TTC549 (cell line): Measurements from ENCODE around the gene EHHADH.
"Not testable (repeated sequence)": the region's sequence is repeated elsewhere in the genome, so short reads cannot be mapped to it uniquely, and the experiment has no call there.

Experiments
- FAIRE-seq: peaks from 2 replicates; lab custom pipeline; 2012; peaks lifted over from hg19 to GRCh38; lab: Jason Lieb, UNC

Gene EHHADH

GRCh38 chr3:185253645-185254410, at the start of gene EHHADH:
Gene EHHADH, minus strand, starts transcription at chr3:185254049. Its CDS starts 27 bp downstream, at chr3:185254022.
- FAIRE-seq = no peak

DNA sequence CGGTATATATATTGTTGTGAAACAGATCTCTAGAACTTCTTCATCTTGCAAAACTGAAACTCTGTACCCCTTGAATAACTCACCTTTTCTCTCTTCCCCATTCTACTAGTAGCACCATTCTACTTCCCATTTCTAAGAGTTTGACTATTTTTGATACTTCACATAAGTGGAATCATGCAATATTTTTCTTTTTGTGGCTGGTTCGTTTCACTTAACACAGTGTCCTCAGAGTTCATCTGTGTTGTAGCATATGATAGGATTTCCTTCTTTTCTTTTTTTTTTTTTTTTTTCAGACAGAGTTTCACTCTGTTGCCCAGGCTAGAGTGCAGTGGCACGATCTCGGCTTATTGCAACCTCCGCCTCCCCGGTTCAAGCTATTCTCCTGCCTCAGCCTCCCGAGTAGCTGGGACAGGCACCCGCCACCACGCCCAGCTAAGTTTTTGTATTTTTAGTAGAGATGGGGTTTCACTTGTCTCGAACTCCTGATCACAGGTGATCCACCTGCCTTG, 46.1 kb upstream of the EHHADH start:
- not testable (repeated sequence) for FAIRE-seq

DNA sequence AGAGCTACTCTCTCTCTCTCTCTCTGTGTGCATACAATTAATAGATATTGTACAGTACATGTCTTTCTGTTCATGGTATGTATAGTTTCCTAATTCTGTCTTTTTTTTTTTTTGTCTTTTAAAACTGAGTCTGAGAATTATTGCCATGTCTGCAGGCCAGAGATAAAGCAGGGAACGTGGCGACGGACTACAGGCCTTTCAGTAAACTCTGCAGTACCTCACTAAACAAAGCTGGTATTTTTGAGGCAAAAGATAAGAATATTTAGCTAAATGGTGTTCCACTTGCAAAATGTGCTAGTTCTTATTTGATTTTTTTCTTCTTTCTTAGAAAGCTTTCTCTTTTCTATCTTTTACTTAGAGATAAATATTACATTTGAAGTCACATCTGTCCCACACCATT, 44.0 kb upstream of the EHHADH start:
- no peak for FAIRE-seq

- FAIRE-seq = no peak
Observed at GRCh38 chr3:185292238-185292637, 38.4 kb upstream of the EHHADH start.

DNA sequence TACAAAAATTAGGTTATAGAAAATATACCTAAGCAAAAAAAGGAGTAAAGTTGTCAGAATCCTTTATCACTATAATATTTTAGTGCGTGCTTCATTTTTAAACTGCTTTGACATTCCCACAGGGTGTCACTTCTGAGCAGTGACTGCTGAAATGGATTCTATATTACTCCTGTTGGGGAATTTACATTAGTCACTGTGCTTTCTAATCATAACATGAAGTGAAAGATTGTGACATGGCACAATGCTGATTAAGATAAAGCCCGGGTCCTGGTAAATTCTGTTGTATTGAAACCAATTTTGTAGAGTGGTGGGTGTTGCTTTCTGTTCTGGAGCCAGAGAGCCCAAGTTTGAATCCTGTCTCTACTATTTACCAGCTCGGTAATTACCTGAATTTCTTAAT, 36.4 kb upstream of the EHHADH start:
- FAIRE-seq = no peak

- FAIRE-seq = no peak
Observed at GRCh38 chr3:185283374-185283935, 29.6 kb upstream of the EHHADH start.

DNA sequence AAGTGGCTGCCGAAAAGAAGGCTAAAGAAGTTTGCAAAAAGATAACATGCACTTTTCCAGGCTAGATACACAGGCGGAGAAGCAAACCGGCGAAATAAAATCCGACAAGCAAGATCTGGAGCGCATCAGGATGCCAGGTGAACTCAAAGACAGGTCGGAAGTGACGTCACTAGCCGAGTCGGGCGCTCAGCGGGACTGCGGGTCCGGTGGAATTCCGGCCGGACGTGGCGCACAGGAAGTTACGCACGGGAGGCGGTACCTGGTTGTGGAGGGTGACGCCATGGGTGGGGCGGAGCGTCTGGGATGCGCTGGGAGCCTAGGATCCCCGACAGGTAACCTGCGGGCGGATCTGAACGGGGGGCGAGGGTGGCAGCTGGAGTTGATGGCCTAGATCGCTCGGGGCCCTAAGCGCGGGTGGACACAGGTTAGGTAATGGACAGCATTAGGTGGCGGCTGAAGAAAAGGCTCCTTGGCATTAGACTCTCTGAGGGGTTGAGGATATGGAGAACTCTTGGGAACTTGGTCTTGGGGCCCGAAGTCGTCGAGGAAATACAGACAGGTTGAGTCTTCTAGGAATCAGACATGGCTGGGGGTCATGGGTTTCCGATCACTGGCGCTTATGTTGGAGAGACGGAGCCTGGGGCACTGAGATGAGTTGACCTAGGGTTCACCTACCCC, 29.0 kb upstream of the EHHADH start:
- no peak for FAIRE-seq

DNA sequence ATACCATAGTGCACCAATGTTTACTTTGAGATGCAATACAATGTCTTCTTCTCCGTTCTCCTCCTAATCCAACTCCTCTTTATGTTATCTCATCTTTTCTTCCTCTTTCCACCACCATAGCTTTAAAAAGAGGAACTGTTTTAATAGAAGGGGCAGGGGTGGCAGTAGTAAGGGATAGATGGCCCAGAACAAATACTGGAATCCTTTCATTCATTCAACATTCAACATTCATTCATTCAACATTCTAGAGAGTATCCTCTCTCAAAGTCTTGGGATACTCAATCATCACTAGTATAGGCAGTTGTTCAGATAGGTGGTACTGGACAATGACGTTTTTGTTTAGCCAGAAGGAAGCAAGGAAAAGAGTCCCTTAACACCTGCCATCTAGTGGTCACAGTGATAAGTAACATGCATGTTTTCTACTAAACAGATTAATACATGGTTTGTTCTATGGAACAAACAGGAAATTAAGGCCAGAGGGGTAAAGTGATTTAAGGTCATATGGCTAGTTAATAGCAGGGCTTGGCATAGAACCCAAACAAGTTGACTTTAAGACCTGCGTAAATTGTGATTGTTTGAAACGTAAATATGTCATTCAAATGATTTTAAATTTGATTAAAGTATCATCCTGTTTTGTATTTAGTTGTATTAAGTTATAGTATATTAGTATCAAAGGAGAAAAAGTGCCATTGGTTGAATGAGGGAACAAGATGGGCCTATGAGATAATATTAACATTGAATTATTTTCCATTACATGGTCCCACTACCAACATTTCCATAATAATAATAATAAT, 26.9 kb upstream of the EHHADH start:
- FAIRE-seq = peak; percentile 50

- no peak for FAIRE-seq
Observed at GRCh38 chr3:185279587-185280138, 25.8 kb upstream of the EHHADH start.

GRCh38 chr3:185276415-185276814, 22.6 kb upstream of the EHHADH start:
- FAIRE-seq = no peak

DNA sequence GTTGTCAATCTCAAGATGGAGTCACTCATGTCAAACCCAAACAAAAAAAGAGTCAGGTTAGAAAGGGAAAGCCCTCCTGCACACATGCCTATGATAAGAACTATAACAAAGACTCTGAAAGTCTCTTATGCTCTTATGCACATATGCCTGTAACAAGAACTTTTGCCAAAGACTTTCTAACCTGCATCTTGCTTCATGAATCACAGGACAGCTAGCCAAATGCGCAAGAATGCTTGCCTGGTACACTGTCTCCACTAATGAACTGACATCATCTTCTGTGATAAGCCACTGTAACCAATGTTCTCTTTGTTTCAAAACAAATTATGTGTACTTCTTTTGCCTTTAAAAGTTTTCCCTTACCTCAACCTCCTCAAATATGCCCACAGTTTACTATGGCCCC, 18.2 kb upstream of the EHHADH start:
- no peak for FAIRE-seq

DNA sequence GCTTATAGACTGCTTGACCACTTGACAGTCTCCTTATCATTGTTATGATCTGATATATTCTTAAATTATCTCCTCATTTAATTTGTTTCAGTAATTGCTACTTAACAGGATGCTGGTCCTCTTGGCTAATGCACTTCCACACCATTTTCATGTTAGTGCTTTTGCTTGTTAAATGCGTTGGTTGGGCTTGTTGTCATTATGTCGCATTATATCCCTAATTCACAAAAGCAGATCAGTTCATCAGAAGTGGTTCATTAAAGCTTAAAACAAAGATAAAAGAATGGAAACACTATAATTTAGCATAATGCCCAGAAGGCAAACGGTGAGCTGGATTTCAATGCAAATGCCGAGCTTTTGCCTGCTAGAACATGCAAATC, 17.1 kb upstream of the EHHADH start:
- no peak for FAIRE-seq

GRCh38 chr3:185270262-185270955, 16.6 kb upstream of the EHHADH start:
- no peak for FAIRE-seq

GRCh38 chr3:185268194-185268962, 14.5 kb upstream of the EHHADH start:
- FAIRE-seq = no peak

DNA sequence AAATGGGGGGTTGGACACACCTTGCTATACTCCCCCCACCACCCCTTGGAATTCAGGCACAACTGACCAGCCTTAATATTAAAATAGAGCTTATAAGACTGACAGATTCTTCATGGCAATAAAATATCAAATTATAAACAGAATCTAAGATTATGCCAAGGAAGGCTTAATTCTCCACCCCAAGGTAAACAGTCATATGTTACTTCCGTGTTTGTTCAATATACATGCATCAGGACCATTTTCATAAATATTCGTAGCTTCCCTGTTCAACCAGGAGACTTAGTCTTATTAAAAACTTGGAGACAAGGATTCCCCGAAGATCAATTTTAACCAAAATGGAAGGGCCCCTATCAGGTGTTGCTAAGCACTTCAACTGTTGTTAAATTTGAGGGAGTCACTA, 13.3 kb upstream of the EHHADH start:
- FAIRE-seq = no peak

DNA sequence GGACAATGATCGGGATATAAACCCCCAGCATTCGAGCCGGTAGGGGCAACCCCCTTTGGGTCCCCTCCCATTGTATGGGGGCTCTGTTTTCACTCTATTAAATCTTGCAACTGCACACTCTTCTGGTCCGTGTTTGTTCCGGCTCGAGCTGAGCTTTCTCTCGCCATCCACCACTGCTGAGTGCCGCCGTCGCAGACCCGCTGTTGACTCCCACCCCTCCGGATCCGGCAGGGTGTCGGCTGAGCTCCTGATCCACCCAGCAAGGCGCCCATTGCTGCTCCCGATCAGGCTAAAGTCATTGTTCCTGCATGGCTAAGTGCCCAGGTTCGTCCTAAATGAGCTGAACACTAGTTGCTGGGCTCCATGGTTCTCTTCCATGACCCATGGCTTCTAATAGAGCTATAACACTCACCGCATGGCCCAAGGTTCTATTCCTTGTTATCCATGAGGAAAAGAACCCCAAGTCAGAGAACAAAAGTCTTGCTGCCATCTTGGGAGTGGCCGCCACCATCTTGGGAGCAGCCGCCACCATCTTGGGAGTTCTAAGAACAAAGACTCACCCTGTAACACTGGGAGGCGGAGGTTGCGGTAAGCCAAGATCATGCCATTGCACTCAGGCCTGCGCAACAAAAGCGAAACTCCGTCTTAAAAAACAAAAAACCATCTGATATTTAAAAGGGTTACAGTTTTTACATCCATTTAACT, 11.2 kb upstream of the EHHADH start:
- no peak for FAIRE-seq

GRCh38 chr3:185263423-185263822, 9.6 kb upstream of the EHHADH start:
- FAIRE-seq = no peak

GRCh38 chr3:185257334-185257733, 3.5 kb upstream of the EHHADH start:
- FAIRE-seq = no peak

DNA sequence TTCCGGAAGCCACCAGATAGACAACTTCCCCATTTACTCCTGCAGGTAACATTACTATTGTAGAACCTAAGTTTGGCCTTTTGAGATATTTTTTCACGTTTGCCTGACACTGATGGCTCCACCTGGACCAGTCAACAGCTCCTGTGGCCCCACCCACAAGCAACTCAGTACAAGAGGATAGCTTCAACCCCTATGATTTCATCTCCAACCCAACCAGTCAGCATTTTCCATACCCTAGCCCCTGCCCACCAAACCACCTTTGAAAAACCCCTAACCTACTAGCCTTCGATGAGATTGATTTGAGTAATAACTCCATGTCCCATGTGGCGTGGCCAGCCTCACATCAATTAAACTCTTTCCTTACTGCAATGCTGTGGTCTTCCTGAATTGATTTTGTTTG, 950 bp upstream of the EHHADH start:
- no peak for FAIRE-seq

GRCh38 chr3:185253133-185253532, 716 bp downstream of the EHHADH start:
- not testable (repeated sequence) for FAIRE-seq
